ENCODE measurements around the gene SPRED2.

SPRED2 gene

DNA sequence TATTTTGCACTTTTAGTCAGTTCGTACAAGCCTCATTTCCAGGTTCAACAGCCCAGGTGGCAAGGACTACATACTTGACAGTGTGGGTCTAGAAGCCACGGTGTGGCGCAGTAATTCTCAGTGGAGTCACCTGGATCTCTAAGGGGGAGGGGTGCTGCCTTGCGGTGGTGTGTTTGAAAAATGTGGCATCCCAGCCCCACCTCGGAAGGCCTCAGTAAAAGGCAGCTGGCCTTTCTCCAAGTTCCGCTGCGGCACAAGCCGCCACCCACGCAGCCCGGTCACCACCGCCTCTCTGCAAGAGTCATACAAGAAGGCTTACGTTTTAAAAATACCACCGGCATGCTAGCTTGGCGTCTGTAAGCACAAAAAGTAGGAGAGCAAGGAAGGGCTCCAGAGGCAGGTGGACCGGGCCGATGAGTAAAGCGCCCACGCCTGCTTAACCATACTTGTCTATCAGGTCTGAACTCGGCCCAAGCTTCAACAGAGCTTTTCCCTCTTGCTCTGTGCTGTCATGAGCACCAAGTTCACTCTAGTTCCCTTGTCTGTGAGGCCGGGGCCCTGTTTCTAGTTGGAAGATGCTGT is 49.5 kb downstream of the SPRED2 start:
- peak; percentile 88 for DNase-seq

DNA sequence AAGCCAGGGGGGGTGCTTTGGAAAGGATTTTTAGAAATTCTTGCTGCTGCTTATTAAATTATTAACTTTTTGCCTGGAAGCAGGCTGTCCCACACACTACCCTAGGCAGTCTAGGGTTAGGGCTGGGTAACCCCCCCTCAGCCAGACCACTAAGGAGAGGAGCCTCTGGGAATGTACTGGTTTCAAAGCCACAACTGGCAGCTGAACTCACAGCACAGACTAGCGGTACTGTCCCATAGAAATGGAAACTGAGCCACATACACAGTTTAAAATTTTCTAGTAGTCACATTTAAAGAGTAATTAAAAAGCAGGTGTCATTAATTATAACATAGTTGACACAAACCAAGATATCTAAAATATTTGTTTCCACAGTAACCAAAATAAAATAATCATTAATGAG is 50.1 kb downstream of the SPRED2 start:
- no peak for DNase-seq

DNA sequence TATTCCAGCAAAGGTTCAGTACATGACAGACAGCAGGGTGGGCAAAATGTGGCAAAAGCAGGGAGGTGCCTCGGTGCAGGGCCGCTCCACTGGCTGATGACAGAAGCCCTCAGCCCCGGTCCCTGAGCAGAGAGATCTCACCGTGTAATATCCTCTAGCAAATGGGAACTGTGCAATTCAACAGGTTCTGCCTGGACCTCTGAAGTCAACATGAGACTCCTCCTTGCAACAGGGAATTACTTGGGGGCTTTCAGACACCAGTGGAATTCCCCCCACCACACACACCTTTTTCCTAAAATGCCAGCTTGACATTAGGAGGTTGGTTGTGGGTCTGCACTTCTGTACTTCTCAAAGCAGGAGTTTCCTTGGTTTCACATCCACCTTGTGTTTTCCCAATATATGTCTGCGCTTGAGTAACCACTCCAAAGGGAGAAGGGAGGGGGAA is 50.8 kb downstream of the SPRED2 start:
- no peak for DNase-seq

DNA sequence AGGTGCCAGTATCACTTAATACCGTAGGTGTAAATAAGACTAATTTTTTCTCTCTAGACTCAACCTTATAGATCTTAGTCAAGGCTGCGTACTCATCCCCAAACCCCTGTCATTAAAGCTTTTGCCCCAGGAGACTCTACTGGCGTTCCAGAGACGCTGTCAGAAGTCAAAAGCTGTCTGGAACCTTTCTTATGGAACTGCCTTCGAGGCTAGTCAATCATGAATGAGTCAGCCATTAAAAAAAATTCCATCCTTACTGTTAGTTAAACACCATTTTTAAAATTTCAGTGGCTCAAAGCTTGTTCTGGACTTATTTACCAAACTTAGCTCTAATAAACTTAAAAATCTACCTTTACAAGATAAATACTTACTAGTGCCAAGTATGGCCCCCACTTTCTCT is 52.1 kb downstream of the SPRED2 start:
- DNase-seq = no peak

DNA sequence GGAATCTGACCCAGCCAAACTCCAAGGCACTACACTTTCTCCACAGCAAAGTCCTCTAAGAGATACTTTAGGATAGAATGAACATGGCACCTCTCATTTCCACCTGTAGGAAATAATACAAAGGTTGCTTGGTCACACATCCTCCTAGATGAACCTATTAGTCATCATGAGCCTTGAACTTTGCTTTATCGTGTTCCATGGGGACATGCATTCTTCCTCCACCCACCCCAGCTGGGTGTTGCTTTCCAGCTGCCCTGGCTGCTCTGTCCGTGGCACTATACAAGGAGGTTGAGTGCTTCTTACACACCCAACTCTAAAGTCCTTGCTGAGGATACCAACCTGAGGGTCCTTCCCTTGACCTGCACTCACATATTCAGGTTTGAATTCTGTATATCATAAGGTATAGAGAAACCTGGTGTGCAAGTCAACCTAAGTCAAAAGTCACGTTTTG is 52.7 kb downstream of the SPRED2 start:
- DNase-seq = no peak

DNA sequence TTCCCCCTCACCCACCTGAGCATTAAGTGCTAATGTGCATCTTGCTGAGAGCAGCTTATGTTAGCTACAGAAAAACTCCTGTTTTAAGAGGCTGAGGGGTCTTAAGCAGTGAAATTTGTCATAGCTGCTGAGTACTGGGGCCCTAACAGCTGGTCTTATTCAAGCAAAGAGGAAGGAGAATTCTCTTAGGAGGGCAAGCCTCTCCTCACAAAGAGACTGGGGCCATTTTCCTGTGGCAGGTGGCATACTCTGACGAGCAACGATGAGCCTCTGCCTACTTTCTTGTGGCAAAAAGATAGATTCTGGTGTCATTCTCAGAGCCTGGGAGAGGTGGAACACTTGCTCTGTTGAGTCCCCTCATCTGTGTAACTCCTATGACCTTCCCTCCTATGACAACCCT is 53.2 kb downstream of the SPRED2 start:
- no peak for DNase-seq

DNA sequence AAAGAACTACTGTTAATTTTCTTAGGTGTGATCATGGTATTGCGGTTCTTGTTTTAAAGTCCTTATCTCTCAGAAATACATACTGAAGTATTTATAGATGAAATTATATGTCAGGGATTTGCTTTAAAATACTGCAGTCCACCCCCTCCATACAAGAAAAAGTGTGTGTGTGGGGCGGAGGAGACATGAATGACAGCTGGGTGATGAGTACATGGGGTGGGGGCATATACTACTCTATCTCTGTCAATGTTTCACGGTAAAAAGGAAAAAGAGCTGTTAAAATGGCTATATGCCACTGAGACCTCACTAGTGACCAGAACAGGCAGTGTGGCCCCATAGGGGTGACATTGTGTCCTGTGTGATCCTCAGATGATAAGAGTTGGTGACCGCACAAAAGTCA is 54.1 kb downstream of the SPRED2 start:
- no peak for DNase-seq

DNA sequence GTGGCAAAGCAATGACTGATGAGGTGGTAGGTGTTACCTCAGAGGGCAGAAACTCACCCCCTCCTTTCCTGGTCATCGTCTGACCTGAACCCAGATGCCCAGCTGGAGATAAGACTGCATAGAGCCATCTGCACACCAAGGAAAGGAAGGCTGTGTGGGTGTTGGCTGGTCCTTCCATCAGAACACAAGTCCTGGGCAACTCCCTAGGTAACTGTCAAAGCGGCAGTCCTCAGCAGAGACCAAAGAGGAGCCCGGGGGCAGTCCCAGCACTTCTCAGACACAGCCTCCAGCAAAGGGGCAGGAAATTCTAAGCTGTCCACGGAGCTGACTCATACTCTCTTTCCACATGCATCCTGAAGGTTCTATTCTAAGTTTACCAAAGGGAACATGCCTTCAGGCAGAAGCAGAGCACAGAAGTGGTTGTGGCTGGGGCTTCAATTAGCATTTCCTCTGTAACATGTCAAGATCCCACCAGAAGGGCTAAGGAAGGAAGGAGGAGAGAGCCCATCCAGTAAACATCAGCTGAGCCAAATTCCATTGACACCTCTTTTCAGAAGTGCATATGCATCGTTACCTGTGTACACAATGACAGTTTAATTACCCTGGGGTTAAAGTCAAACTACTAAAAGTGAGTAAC is 54.7 kb downstream of the SPRED2 start:
- DNase-seq = no peak

DNA sequence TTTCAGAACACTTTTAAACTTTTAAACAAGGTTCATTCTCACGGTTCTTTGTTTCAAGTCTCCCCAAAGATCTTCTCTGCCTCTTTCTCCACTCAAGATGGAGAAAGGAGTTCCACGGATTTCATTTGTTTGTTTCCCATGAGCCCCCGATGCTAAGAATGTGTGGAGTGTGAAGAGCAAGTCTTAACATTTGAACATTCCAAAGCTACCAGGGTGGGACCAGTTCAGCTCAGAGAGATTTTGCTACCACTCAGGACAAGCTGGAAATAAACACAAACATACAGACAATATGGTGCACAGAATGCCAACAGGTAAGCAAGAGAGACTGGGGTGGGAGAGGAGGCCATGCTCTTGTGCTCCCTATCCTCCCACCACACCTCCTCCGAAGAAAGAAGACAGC is 56.7 kb downstream of the SPRED2 start:
- DNase-seq = no peak

DNA sequence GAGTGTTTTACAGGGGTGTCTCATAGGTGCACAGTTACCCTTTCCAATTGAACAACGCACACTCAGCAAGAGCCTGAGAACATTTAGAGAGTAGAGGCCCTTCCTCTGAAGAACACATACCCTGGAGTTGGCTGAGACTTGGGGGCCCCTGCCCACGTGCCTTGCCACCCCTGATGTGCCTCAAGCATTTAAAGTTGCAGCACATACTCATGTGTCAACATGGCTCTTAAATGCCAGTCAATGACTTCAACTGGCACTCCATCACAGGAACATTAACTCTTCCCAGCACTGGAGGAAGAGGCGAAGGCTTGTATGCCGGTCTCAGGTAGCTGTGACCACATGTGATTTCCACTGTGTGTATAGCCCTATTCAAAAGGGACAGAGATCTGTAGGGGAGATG is 57.4 kb downstream of the SPRED2 start:
- no peak for DNase-seq

DNA sequence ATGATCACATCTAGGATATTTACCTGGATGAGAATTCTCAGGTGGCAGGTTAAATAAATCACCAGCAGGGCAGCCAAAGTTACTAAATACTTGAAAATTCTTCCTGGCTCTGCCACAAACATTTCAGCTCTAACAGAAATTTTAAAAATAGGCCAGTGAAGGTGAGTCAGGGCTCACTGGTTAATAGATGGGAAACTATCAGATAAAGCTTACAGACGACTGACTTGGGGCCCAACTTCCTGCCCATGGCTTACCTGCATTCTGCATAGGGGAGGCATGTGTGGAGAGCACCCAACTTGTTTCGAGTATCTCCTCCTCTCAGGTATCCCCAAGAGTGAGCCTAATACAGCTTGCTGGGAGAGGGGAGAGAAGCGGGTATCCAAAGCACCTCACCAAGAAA is 57.8 kb downstream of the SPRED2 start:
- no peak for DNase-seq

DNA sequence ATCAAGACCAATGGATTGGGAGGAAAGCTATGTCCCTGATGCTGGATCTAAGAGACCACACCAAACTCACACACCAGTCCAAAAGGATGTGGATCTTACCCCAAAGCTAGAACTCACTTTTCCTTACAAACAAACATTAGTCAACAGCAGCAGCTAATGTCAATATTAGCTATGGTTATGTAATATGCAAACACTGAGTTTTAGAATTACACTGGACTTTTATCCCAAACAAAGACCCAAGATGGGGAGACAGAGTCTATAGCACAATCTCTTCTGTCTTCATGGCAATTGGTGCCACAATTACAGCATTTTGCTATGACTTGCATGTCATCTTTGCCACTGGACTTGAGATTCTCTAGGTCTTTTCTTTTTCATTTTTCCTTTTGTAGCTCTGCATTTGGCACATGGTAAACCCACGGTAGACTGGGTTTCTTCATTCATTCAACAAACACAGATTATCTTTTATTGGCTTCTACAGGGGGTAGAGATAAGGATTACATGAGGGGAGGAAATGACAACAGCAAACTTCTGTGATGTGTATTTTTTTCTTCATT is 59.0 kb downstream of the SPRED2 start:
- no peak for DNase-seq

DNA sequence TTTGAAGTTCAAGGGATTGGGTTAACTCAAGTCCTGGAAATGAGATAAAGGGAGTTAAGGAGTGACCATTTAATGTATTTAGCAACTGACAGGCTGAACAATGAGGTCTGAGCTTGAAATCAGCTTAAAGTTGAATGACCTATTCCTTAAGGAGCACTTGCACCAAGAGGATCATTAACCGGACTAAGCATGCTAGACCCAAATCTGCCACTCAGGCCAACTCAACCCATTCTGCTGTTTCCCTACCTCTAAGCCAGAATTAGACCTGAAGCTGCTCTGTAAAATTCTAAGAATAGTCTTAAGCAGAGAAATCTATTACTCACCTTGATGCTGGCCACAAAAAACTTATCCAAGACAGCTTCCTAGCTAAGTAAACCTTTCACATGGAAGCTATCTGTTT is 59.8 kb downstream of the SPRED2 start:
- no peak for DNase-seq

DNA sequence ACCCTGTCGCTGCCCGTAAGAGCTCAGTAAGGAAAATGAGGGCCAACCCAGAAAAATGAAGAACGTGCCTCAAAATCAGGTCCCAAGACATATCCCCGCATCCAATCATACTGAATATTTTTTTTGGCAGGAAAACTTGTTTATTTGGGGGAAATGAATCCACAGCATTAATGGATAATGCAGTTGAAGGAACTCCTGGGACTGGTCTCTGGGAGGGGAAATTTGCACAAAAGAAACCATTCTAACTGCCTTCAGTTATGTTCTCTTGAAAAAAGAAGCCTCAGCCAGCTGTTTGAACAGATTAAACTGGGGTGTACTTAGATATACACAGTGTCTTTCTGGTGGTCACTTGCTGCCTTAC is 61.3 kb downstream of the SPRED2 start:
- DNase-seq = no peak

DNA sequence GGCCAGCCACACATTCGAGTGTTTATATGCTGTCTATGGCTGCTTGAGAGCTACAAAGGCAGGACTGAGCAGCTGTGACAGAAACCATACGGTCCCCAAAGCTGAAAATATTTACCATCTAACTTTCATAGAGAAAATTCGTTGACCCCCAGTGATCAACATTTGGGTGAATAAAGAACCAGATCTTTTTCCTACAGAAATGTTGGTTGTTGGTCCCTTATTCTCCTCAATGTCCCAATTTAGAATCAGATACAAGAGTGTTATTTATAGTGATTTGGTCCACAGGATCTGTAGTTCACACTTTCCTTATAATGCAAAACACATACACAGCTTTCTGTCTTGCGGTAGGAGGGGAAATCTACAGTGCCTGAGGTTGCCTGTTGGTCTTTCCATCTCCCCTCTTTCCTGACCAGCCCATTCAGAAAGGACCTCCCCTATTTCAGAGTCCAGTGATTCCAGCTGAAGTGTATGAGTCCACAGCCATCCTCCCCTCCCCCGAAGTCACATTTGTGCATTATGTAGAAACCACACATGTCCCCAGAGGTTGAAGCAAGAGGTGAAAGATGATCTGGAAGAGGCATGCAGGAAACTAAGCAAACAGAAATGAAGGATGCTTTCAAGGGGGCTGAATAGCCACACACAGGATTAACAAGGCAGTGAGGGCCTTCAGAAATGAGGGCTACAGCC is 61.9 kb downstream of the SPRED2 start:
- DNase-seq = no peak

DNA sequence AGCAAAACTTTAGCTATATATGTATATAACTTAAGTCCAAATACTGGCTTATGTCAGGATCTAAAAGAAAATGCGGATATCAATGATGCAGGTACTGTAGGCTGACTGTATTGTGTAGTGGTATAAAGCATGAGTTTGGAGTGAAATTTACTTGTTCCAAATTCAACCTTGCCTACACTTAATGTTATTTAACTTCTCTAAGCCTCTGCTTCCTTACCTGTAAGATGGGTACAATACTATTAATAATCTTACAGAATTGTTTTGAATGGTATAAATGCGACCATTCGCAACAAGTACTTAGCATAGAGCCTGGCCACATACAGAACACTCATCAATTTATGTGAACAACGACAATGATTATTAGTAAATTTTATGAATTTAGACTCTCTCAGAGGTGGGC is 62.4 kb downstream of the SPRED2 start:
- DNase-seq = no peak

DNA sequence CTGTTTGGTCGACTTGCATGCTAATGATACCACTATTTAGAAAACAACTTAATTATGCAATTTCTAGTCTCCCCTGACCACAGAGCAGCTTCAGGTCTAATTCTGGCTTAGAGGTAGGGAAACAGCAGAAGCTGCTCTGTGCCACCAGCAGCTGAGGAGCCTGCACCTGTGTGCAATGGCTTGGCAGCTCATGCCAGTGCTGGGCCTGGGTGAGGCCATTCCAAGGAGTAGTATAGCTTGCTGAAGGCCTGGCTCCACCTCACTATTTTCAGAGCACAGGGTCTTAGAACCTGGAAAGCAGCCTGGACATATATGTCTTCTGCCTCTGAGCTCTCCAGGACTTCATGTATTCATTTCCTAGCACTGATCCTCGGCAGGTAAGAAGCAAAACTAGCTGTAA is 62.8 kb downstream of the SPRED2 start:
- no peak for DNase-seq

DNA sequence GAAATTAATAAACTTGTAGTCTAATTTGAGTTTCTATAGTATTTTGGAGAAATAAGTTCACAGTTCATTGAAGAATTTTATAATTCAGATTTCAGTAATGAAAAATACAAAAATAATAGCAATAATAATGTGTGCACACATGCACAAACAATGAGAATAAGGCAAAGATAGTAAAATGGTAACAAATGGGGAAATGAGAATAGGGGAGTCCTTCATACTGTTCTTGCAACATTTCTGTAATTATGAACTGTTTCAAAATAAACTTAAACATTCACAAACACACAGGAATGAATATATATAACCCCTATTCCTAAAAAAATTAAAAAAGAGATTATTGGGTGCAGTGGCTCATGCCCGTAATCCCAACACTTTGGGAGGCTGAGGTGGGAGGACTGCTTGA is 63.9 kb downstream of the SPRED2 start:
- no peak for DNase-seq

DNA sequence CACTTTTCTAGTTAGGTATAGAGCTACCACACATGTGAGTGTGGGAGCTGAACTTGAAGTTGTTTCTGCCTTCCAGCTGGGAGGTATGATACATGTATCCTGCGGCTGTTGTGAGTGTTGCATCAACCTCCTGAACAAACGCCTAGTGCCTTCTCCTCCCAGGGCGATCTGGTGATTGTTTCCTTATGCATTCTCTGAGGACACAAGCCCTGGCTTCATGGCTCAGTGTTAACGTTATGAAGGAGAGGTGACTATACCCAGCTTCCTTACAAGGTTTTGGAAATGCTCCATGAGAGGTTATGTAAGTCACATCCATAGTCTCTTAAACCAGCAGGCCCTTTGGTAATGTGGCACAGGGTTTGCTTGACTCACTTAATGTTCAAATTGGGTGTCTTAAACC is 64.9 kb downstream of the SPRED2 start:
- no peak for DNase-seq

DNA sequence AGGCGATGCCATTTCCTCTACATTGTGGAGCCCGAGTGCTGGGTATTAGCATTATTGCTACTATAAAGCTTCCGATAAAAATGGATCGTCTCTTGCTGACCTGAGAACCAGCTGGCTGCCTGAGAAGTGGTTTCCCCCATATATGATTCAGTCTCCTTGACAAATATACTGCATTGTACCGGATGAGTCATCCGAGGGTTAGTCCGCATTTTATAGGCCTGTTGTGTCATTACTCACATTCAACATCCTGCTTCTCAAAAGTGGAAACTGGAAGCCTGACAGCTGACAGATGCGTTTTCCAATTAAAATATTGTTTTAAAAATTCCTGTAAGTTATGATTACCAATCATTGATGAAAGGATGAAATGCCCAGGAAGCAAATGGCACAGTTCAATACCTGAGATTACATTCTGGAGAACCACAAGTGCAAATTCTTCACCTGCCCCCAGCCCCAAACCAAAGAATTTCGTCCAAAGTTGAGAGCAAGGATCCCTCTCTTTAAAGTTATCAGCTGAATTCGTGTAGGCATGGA is 65.7 kb downstream of the SPRED2 start:
- peak; percentile 38 for DNase-seq

DNA sequence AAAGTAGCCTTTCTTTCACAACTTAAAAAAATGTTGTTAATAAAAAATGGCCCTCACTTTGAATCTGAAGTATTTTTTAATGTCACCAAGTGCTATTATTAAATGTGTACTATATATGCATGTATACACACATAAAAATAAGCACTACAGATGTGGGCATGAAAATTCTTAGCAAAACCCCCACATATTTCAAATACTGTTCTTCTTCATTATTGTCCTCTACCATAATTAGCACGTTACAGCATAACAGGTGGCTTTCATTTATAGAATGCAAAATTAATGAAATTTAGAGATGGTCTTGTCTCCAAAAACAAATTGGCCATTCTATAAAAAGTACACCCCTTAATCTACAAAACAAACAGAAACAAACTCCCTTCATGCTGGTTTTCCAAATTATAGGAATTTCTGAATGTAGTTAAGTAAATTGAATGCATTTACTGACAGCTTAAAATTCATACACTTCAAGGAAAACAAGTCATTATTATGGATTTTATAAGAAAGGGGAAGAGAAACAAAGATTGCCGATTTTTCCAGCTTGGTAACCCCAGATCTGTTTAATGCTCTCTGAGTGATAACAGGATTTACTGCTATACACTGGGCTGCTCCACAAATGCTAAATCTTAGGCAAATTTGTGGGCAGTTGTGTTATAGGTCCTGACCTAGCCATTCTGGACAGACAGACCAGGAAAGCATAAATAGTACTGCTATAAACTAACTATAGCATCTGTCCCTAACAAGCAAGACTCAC is 67.2 kb downstream of the SPRED2 start:
- DNase-seq = no peak

DNA sequence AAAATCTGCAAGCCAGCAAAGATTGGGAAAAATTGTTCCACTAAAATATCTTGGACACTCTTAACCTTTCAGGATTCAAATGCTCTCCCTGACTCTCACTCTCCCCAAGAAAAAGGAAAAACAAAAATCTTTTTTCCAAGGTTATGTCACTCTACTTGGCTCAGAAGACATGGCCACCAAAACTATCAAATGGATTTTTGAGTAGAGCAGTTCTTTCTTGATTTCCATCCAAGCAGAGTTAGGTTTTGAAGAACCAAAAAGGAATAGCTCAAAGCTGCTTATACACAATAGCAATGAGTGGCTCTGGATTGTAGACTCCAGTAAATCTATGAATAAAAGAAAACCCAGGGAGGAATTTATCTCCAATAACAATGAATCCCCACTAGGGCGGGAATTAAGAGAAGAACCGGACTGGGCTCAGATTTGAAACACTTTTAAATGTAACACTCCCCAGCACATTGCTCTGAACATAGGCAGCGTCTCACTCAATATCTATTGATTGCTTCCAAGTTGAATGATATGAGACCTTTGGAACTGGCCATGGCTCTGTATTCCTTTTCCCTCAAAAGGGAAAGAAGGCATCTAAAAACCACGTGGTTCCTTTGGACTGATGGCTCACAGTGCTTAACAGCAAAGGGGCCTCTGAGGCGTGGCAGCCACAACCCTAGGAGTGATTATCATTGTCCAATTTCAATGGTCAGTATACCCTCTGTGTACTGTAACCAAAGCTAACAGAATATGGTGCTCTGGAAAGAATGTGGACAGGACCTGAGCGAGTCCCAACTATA is 68.3 kb downstream of the SPRED2 start:
- no peak for DNase-seq

Measured in CD4-positive, alpha-beta T cell treated with Interleukin-17A for 4 hours (primary cell).